Mononuclear cell (primary cell): ENCODE measurements around the gene ALDH16A1. TPM values are rescaled to one million over a fixed set of nuclear protein-coding genes. Genes with fewer than 3 reads are reported as not detected.
A peak's percentile ranks its signal among the peaks of the same experiment; 100 is the strongest.
"Not testable (repeated sequence)": the region's sequence is repeated elsewhere in the genome, so short reads cannot be mapped to it uniquely, and the experiment has no call there.

ENCODE experiments used
- H3K27me3 ChIP-seq: 2 replicates; pipeline ENCODE4 v1.6.0; 2011; ENCODE audit warnings: low read length, control low read depth; ENCODE audit not compliant: insufficient read depth
- H3K4me1 ChIP-seq: 2 replicates; pipeline ENCODE4 v1.5.1; 2011; ENCODE audit warnings: mild to moderate bottlenecking, low read length, control low read depth; ENCODE audit not compliant: insufficient read depth
- H3K4me3 ChIP-seq: 2 replicates; pipeline ENCODE4 v1.5.1; 2011; ENCODE audit warnings: mild to moderate bottlenecking, low read length, moderate library complexity
- H3K9me3 ChIP-seq: 2 replicates; pipeline ENCODE4 v1.5.1; 2011; ENCODE audit warnings: low read depth, mild to moderate bottlenecking, control low read depth, low read length
- total RNA-seq: library from RNA; depleted of rRNA; stranded (reverse); fragments of >200 nt; gene quantifications from one replicate; pipeline ENCODE4 v1.2.3, GENCODE V29; 2012

ALDH16A1 gene
- total RNA-seq, 1 donor = 13.7 TPM

DNA sequence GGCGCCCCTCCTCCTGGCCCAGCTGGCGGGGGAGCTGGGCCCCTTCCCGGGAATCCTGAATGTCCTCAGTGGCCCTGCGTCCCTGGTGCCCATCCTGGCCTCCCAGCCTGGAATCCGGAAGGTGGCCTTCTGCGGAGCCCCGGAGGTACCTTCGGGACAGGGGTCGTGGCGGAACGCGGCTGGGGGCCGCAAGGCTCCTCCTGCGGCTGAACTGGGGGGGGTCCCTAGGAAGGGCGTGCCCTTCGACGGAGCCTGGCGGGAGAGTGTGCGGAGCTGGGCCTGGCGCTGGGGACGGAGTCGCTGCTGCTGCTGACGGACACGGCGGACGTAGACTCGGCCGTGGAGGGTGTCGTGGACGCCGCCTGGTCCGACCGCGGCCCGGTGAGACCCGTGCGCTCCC, 8.6 kb downstream of the ALDH16A1 start:
- H3K9me3 ChIP-seq = no peaks in the 10 kb centered on the region
- H3K27me3 ChIP-seq = no peaks in the 10 kb centered on the region
- no peaks in the 10 kb centered on the region for H3K4me1 ChIP-seq
- no peak overlapping the region for H3K4me3 ChIP-seq

- Histone ChIP-seq H3K27me3 (no peaks in the 10 kb centered on the region), H3K9me3 (no peaks in the 10 kb centered on the region), H3K4me1 (no peaks in the 10 kb centered on the region), H3K4me3 (no peak overlapping the region)
These were observed 9.5 kb downstream of the ALDH16A1 start for GRCh38 chr19:49462492-49462891.

DNA sequence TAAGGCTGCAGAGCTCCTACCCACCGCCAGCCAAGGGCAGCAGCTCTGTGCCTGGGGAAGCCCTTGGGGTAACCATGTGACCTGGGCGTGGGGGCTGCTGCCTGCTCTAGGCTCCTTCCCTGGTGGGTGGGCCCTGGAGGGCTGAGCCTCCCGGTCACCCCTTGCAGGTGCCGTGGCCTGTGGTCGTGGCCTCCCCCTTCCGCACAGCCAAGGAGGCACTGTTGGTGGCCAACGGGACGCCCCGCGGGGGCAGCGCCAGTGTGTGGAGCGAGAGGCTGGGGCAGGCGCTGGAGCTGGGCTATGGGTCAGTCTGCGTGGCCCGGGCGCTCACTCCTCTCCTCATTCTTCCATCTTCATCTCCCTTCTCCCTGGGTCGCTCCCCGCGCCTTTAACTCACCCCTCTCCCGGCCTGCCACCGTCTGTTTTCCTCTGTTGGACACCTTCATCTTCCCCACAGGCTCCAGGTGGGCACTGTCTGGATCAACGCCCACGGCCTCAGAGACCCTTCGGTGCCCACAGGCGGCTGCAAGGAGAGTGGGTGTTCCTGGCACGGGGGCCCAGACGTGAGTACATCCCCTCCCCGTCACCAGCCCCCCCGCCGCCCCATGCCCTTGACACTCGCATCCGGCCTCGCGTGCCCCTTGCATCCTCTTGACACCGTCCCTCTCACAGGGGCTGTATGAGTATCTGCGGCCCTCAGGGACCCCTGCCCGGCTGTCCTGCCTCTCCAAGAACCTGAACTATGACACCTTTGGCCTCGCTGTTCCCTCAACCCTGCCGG, 11.1 kb downstream of the ALDH16A1 start:
- H3K4me3 ChIP-seq = no peak overlapping the region
- H3K4me1 ChIP-seq = peaks cover 14% of the 10 kb centered on the region
- no peaks in the 10 kb centered on the region for H3K27me3 ChIP-seq
- no peaks in the 10 kb centered on the region for H3K9me3 ChIP-seq

GRCh38 chr19:49465371-49465770, 12.3 kb downstream of the ALDH16A1 start:
- no peaks in the 10 kb centered on the region for H3K27me3 ChIP-seq
- H3K4me1 ChIP-seq = peaks cover 26% of the 10 kb centered on the region
- H3K4me3 ChIP-seq = no peak overlapping the region
- no peaks in the 10 kb centered on the region for H3K9me3 ChIP-seq

- Histone ChIP-seq H3K4me3 (no peak overlapping the region), H3K27me3 (no peaks in the 10 kb centered on the region), H3K4me1 (peaks cover 52% of the 10 kb centered on the region), H3K9me3 (no peaks in the 10 kb centered on the region)
These were observed 15.2 kb downstream of the ALDH16A1 start for GRCh38 chr19:49468199-49468598.

DNA sequence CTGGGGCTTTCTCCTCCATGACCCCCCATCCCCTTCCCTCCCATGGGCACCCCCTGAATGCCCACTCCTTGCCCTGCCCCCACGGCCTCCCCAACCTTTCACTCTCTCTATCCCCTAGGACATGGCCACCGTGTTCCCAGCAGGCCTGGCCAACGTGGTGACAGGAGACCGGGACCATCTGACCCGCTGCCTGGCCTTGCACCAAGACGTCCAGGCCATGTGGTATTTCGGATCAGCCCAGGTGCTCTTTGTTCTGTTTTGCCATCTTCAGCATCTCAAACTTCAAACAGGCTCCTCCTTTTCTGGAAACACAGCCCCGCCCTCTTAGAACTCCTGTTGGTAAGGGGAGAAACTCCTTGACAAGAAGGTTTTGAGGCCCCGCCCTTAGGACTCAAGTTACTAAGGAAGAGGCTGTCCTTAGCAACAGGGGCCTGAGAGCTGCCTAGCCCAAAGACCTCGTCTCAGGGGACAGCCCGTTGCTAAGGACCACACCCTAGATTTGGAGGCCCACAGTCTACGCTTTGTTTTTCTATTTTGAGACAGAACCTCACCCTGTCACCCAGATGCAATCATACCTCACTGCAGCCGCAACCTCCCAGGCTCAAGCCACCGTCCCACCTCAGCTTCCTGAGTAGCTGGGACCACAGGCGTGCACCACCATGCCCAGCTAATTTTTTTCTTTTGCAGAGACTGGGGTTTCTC, 15.9 kb downstream of the ALDH16A1 start:
- Histone ChIP-seq H3K9me3 (no peaks in the 10 kb centered on the region), H3K4me1 (peaks cover 59% of the 10 kb centered on the region), H3K27me3 (no peaks in the 10 kb centered on the region), H3K4me3 (no peak overlapping the region)

- Histone ChIP-seq H3K4me1 (peaks cover 65% of the 10 kb centered on the region), H3K4me3 (no peak overlapping the region), H3K27me3 (no peaks in the 10 kb centered on the region), H3K9me3 (no peaks in the 10 kb centered on the region)
These were observed 17.0 kb downstream of the ALDH16A1 start for GRCh38 chr19:49469828-49470614.

DNA sequence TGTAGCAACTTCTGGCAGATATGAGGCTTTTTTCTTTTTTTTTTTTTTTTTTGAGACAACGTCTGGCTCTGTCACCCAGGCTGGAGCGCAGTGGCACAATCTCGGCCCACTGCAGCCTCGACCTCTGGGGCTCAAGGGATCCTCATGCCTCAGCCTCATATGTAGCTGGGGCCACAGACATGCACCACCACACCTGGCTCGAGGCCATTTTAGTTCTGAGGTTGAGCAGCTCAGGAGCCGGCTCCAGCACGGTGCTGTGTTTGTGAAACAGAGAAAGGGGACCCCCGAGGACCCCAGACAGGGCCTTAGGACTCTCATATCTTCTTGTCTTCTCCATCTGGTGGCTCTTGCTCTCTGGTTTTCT, 17.6 kb downstream of the ALDH16A1 start:
- Histone ChIP-seq H3K4me1 (peaks cover 69% of the 10 kb centered on the region), H3K9me3 (no peaks in the 10 kb centered on the region), H3K4me3 (no peak overlapping the region), H3K27me3 (no peaks in the 10 kb centered on the region)

- peaks cover 81% of the 10 kb centered on the region for H3K4me1 ChIP-seq
- H3K9me3 ChIP-seq = no peaks in the 10 kb centered on the region
- H3K27me3 ChIP-seq = no peaks in the 10 kb centered on the region
- no peak overlapping the region for H3K4me3 ChIP-seq
These were observed 19.9 kb downstream of the ALDH16A1 start for GRCh38 chr19:49472936-49473335.

GRCh38 chr19:49473501-49473867, 20.5 kb downstream of the ALDH16A1 start:
- not testable (repeated sequence) for H3K27me3 ChIP-seq, H3K9me3 ChIP-seq
- Histone ChIP-seq H3K4me1 (peaks cover 80% of the 10 kb centered on the region), H3K4me3 (peak overlapping the region; percentile 63)

- peak within 1 kb of the TSS; percentile 63 for H3K4me3 ChIP-seq
- H3K9me3 ChIP-seq = no peaks in the 10 kb centered on the region
- H3K27me3 ChIP-seq = no peaks in the 10 kb centered on the region
- peaks cover 80% of the 10 kb centered on the region for H3K4me1 ChIP-seq
These were observed 21.0 kb downstream of the ALDH16A1 start, which contains the start of gene FLT3LG for GRCh38 chr19:49473868-49474541. FLT3LG (plus strand) TSS chr19:49474215; CDS start chr19:49474640, 425 bp downstream.

GRCh38 chr19:49474542-49474924, 21.5 kb downstream of the ALDH16A1 start:
- peaks cover 75% of the 10 kb centered on the region for H3K4me1 ChIP-seq
- H3K27me3 ChIP-seq = no peaks in the 10 kb centered on the region
- H3K4me3 ChIP-seq = peak overlapping the region; percentile 63
- no peaks in the 10 kb centered on the region for H3K9me3 ChIP-seq

DNA sequence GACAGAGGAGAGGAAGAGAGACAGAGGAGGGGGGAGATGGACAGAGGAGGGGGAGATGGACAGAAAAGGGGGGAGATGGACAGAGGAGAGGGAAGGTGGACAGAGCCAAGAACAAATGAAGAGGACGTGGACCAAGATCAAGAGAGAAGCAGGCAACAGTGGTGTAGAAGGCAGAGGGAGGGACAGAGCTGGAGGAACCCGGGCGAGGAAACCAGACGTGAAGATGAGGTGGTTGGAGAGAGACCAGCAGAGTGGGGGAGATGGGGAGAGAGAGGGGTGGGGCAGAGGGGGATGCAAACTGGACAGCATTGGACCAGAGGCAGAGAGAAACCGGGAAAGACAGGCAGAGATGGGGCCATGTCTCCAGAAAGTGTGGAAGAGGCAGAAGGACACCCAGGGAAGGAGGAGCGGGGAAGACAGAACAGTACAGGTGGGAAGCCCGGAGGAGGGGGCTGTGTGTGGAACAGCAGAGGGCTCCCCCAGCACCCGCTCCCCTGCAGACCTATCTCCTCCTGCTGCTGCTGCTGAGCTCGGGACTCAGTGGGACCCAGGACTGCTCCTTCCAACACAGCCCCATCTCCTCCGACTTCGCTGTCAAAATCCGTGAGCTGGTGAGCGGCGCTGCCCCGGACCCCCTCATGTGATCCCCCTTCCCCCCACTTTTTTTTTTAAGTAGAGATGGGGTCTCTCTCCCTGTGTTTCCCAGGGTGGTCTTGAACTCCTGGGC, 22.3 kb downstream of the ALDH16A1 start:
- no peaks in the 10 kb centered on the region for H3K9me3 ChIP-seq
- H3K27me3 ChIP-seq = no peaks in the 10 kb centered on the region
- peak overlapping the region; percentile 63 for H3K4me3 ChIP-seq
- H3K4me1 ChIP-seq = peaks cover 68% of the 10 kb centered on the region
